ENCODE measurements around the gene PLXNC1.

Gene PLXNC1

GRCh38 chr12:94205822-94206221, 57.4 kb downstream of the PLXNC1 start:
- DNase-seq, result peak in 1 of 4 experiments; percentile 19

GRCh38 chr12:94206886-94207285, 58.5 kb downstream of the PLXNC1 start:
- no peak for DNase-seq

- no peak for DNase-seq
These were observed 59.1 kb downstream of the PLXNC1 start for GRCh38 chr12:94207467-94207848.

- peak; percentile 62 to 80 (median 72) for DNase-seq
These were observed 59.7 kb downstream of the PLXNC1 start for GRCh38 chr12:94207849-94208621.

GRCh38 chr12:94208622-94208966, 60.2 kb downstream of the PLXNC1 start:
- DNase-seq, result peak in 2 of 4 experiments; percentile 14 to 33

- DNase-seq, result no peak
These were observed 60.9 kb downstream of the PLXNC1 start for GRCh38 chr12:94209240-94209639.

- no peak for DNase-seq
These were observed 62.6 kb downstream of the PLXNC1 start for GRCh38 chr12:94211021-94211420.

GRCh38 chr12:94218233-94218632, 69.9 kb downstream of the PLXNC1 start:
- DNase-seq, result no peak

- no peak for DNase-seq
These were observed 71.4 kb downstream of the PLXNC1 start for GRCh38 chr12:94219622-94220302.

- no peak for DNase-seq
These were observed 72.4 kb downstream of the PLXNC1 start for GRCh38 chr12:94220804-94221203.

GRCh38 chr12:94222351-94223084, 74.1 kb downstream of the PLXNC1 start:
- no peak for DNase-seq

- no peak for DNase-seq
These were observed 75.5 kb downstream of the PLXNC1 start for GRCh38 chr12:94223842-94224241.

GRCh38 chr12:94225506-94225905, 77.1 kb downstream of the PLXNC1 start:
- no peak for DNase-seq

GRCh38 chr12:94225947-94226630, 77.7 kb downstream of the PLXNC1 start:
- no peak for DNase-seq

GRCh38 chr12:94227066-94227465, 78.7 kb downstream of the PLXNC1 start:
- DNase-seq, result no peak

- DNase-seq, result no peak
These were observed 80.1 kb downstream of the PLXNC1 start for GRCh38 chr12:94228488-94228907.

- DNase-seq, result no peak
These were observed 81.5 kb downstream of the PLXNC1 start for GRCh38 chr12:94229902-94230301.

GRCh38 chr12:94230357-94230905, 82.1 kb downstream of the PLXNC1 start:
- no peak for DNase-seq

GRCh38 chr12:94231709-94232108, 83.3 kb downstream of the PLXNC1 start:
- peak in 3 of 4 experiments; percentile 12 to 32 (median 21) for DNase-seq

GRCh38 chr12:94235848-94236247, 87.5 kb downstream of the PLXNC1 start:
- DNase-seq, result no peak

GRCh38 chr12:94239332-94239993, 91.1 kb downstream of the PLXNC1 start:
- no peak for DNase-seq

GRCh38 chr12:94240171-94240570, 91.8 kb downstream of the PLXNC1 start:
- DNase-seq, result peak; percentile 58 to 86 (median 76)

Measured in suppressor macrophage (primary cell).